Spleen (tissue), 11 donors: ENCODE results near the gene FABP7. TPM values are rescaled to one million over a fixed set of nuclear protein-coding genes. Genes with fewer than 3 reads are reported as not detected.

Experiments
- DNase-seq: peaks from one replicate; pipeline ENCODE4 v3.0.0-alpha.2; 2020
- H3K27ac ChIP-seq, 8 donors: fragments of 200-600 bp; sonication (generic) in 7 of 8; 1 replicate in 4 of 8; 2 replicates in 4 of 8; pipeline versions ENCODE4 v1.5.0 to v1.8.0; 2016 to 2021; ENCODE audit warnings: inconsistent platforms in 4 of 8, mild to moderate bottlenecking in 4 of 8, moderate library complexity in 1 of 8
- H3K27me3 ChIP-seq, 7 donors: fragments of 200-600 bp; sonication (generic) in 6 of 7; replicated peaks in 1 of 7; 1 replicate in 4 of 7; 2 replicates in 3 of 7; pipeline versions ENCODE4 v1.5.0 to v1.8.0; 2016 to 2021; ENCODE audit warnings: inconsistent platforms in 3 of 7, mild to moderate bottlenecking in 1 of 7
- H3K36me3 ChIP-seq, 6 donors: fragments of 200-600 bp; sonication (generic) in 5 of 6; 1 replicate in 4 of 6; 2 replicates in 2 of 6; pipeline versions ENCODE4 v1.5.0 to v1.8.0; 2016 to 2021; ENCODE audit warnings: inconsistent platforms in 2 of 6
- H3K4me1 ChIP-seq, 6 donors: fragments of 200-600 bp; sonication (generic) in 5 of 6; 1 replicate in 3 of 6; 2 replicates in 3 of 6; pipeline versions ENCODE4 v1.5.0 to v1.8.0; 2016 to 2021; ENCODE audit warnings: inconsistent platforms in 3 of 6
- H3K4me3 ChIP-seq, 8 donors: fragments of 200-600 bp; sonication (generic) in 7 of 8; 1 replicate in 4 of 8; 2 replicates in 4 of 8; pipeline versions ENCODE4 v1.5.0 to v1.8.0; 2016 to 2021; ENCODE audit warnings: inconsistent platforms in 4 of 8, mild to moderate bottlenecking in 4 of 8, moderate library complexity in 2 of 8
- H3K9me3 ChIP-seq, 8 donors: fragments of 200-600 bp; sonication (generic) in 7 of 8; 1 replicate in 4 of 8; 2 replicates in 4 of 8; pipeline versions ENCODE4 v1.5.0 to v1.8.0; 2016 to 2021; ENCODE audit warnings: inconsistent platforms in 4 of 8
- POLR2A ChIP-seq, 3 donors: fragments of 450-650 bp; IDR thresholded peaks; one replicate each; pipeline ENCODE4 v1.5.1; 2017; ENCODE audit warnings: antibody characterized with exemption in 3 of 3, mild to moderate bottlenecking in 1 of 3
- POLR2AphosphoS5 ChIP-seq, 3 donors: sonication (generic); formaldehyde crosslinking; IDR thresholded peaks; one replicate each; pipeline ENCODE4 v1.5.1; 2017; ENCODE audit warnings: antibody characterized with exemption in 3 of 3
- WGBS, 5 donors: extraction: QIAGEN DNeasy Blood & Tissue Kit in 3 of 5; methylation state at CpG; one replicate each; pipeline versions ENCODE4 v1.1.5 to v1.1.7; 2013 to 2018; 5-methylcytosine and 5-hydroxymethylcytosine counted together
- intact Hi-C: fragments of 100-400 bp; cut with DNase I; formaldehyde crosslinking; loops from one replicate; pipeline ENCODE4 v1.15.0; 2023; ENCODE audit warnings: low total_unique reads
- polyA plus RNA-seq, 3 donors: library from polyadenylated mRNA; stranded (reverse); fragments of 200-250 nt; gene quantifications; one replicate each; pipeline ENCODE4 v1.2.1, GENCODE V29; 2013
- total RNA-seq, 7 donors: library from RNA; depleted of rRNA in 3 of 7; stranded (reverse); fragments of >200 nt in 3 of 7; fragmentation: NEBNext Ultra II Directional in 4 of 7; extraction: Animal tissue kit (Norgen Biotek cat#: 25700) in 4 of 7; gene quantifications; one replicate each; pipeline versions ENCODE4 v1.1.0 to v1.2.1, GENCODE V29; 2016 to 2021
- TF ChIP-seq, protein P1 (sequence below), 11 experiments: fragments of 200-600 bp in 7 of 11; fragments of 450-650 bp in 4 of 11; sonication (generic) in 4 of 11; IDR thresholded peaks in 8 of 11; conservative IDR thresholded peaks in 3 of 11; 1 replicate in 7 of 11; 2 replicates in 4 of 11; pipeline versions ENCODE4 v1.4.0 to v1.8.0; 2016 to 2021; ENCODE audit warnings: antibody characterized with exemption in 11 of 11, inconsistent platforms in 4 of 11, mild to moderate bottlenecking in 1 of 11
- donor health status: healthy with polysubstance abuse.
- donor health status: DM: no; HTN: no; CAD: no; lungs with moderate emphysema.
- donor health status: DM: no; HTN: no; CAD: no.
- donor health status: Bipolar disorder and iron deficiency.
- donor health status: healthy.
- donor health status: DM: no; HTN: no; CAD: no.
- donor health status: DM: yes; HTN: yes; CAD: no.

Gene FABP7
- total and polyA plus RNA-seq, 10 donors = 0.08 TPM; not detected in 9

DNA sequence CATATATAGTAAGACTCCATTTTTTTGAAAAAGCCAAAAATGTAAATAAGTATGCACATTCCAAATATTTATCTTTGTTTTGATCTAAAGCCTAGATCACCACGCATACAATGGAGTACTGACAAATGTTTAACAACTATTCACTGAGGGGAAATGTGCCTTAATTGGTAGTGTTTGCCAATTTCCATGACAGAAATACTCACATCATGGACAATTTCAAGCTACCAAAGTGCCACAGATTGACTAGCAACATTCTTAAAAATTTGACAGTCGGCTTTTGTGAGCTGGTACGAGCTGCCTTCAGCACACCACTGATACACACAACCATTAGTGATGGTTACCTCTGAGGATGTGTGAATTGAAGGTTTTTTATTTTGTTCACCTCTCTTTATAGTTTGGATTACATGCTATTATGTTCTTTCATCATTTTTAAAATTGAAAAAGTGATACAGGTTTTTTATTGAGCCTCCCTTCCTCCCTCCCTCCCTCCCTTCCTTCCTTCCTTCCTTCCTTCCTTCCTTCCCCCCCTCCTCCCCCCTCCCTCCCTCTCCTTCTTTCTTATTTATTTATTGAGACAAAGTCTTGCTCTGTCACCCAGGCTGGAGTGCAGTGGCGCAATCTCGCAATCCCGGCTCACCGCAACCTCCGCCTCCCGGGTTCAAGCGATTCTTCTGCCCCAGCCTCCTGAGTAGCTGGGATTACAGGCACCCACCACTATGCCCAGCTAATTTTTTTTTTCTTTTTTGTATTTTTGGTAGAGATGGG, 28.8 kb downstream of the FABP7 start:
- Histone ChIP-seq H3K36me3 (peaks cover 0 to 61% (median 2%) of the 10 kb centered on the region in 6 donors), H3K27me3 (no peaks in the 10 kb centered on the region), H3K4me3 (no peak overlapping the region), H3K27ac (no peak overlapping the region), H3K9me3 (no peaks in the 10 kb centered on the region), H3K4me1 (no peaks in the 10 kb centered on the region)
- TF ChIP-seq POLR2A (IDR thresholded peaks at IDR 0.05) (no peak), POLR2AphosphoS5 (IDR thresholded peaks at IDR 0.05) (no peak)
- TF ChIP-seq, protein P1, sequence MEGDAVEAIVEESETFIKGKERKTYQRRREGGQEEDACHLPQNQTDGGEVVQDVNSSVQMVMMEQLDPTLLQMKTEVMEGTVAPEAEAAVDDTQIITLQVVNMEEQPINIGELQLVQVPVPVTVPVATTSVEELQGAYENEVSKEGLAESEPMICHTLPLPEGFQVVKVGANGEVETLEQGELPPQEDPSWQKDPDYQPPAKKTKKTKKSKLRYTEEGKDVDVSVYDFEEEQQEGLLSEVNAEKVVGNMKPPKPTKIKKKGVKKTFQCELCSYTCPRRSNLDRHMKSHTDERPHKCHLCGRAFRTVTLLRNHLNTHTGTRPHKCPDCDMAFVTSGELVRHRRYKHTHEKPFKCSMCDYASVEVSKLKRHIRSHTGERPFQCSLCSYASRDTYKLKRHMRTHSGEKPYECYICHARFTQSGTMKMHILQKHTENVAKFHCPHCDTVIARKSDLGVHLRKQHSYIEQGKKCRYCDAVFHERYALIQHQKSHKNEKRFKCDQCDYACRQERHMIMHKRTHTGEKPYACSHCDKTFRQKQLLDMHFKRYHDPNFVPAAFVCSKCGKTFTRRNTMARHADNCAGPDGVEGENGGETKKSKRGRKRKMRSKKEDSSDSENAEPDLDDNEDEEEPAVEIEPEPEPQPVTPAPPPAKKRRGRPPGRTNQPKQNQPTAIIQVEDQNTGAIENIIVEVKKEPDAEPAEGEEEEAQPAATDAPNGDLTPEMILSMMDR (IDR thresholded peaks at IDR 0.05 in 8 of 11, conservative IDR thresholded peaks at IDR 0.05 in 3 of 11) = no peak
- no peak for DNase-seq
- intact Hi-C loops = no loop called here
- WGBS, 5 donors = 77 to 97% (median 93%) methylated on average over 10 of the region's 10 CpGs

DNA sequence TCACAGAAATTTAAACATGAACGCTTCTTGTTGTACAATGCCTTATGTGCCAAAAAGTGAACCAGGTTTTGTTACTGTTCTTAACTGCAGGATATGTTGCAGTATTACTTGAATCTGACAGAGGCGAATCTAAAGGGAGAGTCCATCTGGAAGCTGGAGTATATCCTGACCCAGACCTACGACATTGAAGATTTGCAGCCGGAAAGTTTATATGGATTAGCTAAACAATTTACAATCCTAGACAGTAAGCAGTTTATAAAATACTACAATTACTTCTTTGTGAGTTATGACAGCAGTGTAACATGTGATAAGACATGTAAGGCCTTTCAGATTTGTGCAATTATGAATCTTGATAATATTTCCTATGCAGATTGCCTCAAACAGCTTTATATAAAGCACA, 29.5 kb downstream of the FABP7 start:
- intact Hi-C loops = no loop called here
- TF ChIP-seq POLR2A (IDR thresholded peaks at IDR 0.05) (no peak), POLR2AphosphoS5 (IDR thresholded peaks at IDR 0.05) (no peak)
- TF ChIP-seq, protein P1 (IDR thresholded peaks at IDR 0.05 in 8 of 11, conservative IDR thresholded peaks at IDR 0.05 in 3 of 11) = no peak
- 91 to 99% (median 94%) methylated on average over 4 of the region's 4 CpGs for WGBS, 5 donors
- DNase-seq = no peak
- Histone ChIP-seq H3K9me3 (no peaks in the 10 kb centered on the region), H3K36me3 (peaks cover 0 to 54% (median 2%) of the 10 kb centered on the region in 6 donors), H3K4me1 (no peaks in the 10 kb centered on the region), H3K27me3 (no peaks in the 10 kb centered on the region), H3K27ac (no peak overlapping the region), H3K4me3 (no peak overlapping the region)

DNA sequence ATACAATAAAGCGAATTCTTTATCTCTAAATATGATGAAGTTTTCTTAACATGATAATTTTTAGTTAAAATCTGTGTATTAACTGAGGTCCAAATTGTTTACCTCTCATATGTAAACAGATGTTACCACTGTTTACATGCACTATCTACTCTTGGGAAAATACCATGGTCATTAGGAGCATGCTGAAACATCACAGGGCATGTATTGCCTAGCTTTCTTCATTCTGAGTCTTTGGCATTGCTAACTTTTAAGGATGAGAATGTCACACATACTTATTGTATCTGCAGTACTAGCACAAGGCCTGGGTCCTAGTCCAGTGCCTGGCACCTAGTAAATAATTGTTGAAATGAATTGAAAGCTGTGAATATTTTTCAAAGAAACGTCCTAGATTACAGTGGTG, 30.2 kb downstream of the FABP7 start:
- intact Hi-C loops = no loop called here
- Histone ChIP-seq H3K4me1 (no peaks in the 10 kb centered on the region), H3K27me3 (no peaks in the 10 kb centered on the region), H3K27ac (no peak overlapping the region), H3K4me3 (no peak overlapping the region), H3K9me3 (no peaks in the 10 kb centered on the region), H3K36me3 (peaks cover 0 to 48% (median 2%) of the 10 kb centered on the region in 6 donors)
- DNase-seq = no peak
- WGBS, 5 donors = 82 to 94% (median 85%) methylated on average over 2 of the region's 2 CpGs
- TF ChIP-seq, protein P1 (IDR thresholded peaks at IDR 0.05 in 8 of 11, conservative IDR thresholded peaks at IDR 0.05 in 3 of 11) = no peak
- TF ChIP-seq POLR2AphosphoS5 (IDR thresholded peaks at IDR 0.05) (no peak), POLR2A (IDR thresholded peaks at IDR 0.05) (no peak)

DNA sequence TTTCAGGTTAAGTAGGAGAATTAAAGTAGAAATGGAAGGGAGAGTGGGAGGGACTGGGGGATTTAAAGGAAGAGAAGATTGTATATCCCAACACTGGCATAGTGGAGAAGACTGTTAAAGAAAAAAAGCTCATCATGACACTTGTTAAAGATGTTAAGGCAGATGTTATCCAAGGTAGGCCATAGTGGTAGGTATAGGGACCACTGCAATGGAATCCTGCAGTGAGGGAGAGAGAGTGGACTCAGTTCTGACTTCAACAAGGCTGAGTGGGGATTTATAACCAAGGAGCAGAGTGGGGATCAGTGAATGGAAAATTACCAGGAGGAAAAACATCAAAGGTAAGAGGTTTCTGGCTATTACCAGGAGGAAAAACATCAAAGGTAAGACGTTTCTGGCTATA, 30.7 kb downstream of the FABP7 start:
- Histone ChIP-seq H3K27ac (no peak overlapping the region), H3K36me3 (peaks cover 0 to 43% (median 2%) of the 10 kb centered on the region in 6 donors), H3K27me3 (no peaks in the 10 kb centered on the region), H3K4me1 (no peaks in the 10 kb centered on the region), H3K9me3 (no peaks in the 10 kb centered on the region), H3K4me3 (no peak overlapping the region)
- TF ChIP-seq, protein P1 (IDR thresholded peaks at IDR 0.05 in 8 of 11, conservative IDR thresholded peaks at IDR 0.05 in 3 of 11) = no peak
- no peak for TF ChIP-seq POLR2A (IDR thresholded peaks at IDR 0.05)
- TF ChIP-seq POLR2AphosphoS5 (IDR thresholded peaks at IDR 0.05) = no peak
- WGBS, 5 donors = 64 to 94% (median 78%) methylated on average over 1 of the region's 1 CpG
- no peak for DNase-seq
- intact Hi-C loops = no loop called here
